GM19395 (cell line): ENCODE results near the gene SH2D1B.

ENCODE experiments used
- ATAC-seq: cut with Tn5 transposase; IDR thresholded peaks from one replicate; pipeline ENCODE4 v1.9.1; 2021; ENCODE audit warnings: mild to moderate bottlenecking, moderate library complexity; ENCODE audit not compliant: unreplicated experiment

Gene SH2D1B

DNA sequence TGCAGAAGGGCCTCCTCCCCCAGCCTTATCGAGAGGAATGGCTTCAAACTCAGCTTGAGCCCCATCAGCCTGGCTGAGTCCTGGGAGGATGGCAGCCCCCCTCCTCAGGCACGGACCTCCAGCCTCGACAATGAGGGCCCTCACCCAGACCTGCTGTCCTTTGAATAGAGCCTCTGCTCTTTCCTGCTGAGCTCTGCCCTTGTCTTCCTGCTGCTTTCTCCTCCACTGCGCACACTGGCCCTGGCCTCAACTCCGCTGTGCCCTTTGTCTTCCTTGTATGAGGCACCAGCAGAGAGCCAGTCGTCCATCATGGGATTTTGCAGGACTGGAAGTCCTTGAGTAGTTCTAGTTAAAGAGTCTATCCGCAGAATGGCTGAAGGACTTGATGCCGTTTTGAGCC lies 28.4 kb downstream of the SH2D1B start:
- ATAC-seq: no peak

DNA sequence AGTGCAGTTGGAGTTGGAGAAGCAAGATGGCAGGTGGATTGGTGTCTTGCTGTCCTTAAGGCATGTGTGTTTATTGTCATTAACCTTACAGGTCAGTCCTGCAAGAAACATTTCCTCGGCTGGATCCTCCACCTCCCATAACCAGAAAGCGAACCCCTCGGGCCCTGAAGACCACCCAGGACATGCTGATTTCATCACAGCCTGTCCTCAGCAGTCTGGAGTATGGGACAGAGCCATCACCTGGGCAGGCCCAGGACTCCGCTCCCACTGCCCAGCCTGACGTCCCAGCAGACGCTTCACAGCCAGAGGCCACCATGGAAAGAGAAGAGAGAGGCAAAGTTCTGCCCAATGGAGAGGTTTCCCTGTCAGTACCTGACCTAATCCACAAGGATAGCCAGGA lies 28.8 kb downstream of the SH2D1B start:
- ATAC-seq: no peak

DNA sequence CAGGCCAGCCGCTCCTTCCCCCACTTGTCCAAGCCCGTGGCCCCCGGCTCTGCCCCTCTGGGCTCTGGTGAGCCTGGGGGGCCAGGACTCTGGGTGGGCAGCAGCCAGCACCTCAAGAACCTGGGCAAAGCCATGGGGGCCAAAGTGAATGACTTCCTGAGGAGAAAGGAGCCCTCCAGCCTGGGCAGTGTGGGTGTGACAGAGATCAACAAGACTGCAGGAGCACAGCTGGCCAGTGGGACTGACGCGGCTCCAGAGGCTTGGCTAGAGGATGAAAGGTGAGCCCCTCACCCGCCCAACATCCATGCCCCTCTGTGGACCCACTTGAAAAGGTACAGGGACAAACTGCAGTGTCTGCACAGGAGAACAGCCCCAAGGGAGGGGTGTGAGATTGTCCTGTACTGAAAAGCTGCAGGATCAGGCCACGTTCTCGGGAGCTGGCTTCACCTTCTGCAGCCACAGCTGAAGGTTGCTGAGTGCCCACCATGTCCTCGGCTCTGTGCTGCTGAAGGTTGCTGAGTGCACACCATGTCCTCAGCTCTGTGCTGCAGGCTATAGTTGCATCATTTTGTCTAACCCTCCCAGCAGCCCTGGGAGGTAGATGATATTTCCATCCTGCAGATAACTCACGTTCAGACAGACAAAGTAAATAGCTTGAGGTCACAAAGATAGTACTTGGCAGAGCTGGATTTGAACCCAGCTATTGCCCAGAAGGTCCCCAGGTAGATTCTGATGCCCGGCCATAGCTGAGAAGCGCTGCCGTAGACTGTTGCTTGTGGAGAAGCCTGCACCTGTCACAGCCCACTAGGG lies 29.8 kb downstream of the SH2D1B start:
- ATAC-seq: no peak

DNA sequence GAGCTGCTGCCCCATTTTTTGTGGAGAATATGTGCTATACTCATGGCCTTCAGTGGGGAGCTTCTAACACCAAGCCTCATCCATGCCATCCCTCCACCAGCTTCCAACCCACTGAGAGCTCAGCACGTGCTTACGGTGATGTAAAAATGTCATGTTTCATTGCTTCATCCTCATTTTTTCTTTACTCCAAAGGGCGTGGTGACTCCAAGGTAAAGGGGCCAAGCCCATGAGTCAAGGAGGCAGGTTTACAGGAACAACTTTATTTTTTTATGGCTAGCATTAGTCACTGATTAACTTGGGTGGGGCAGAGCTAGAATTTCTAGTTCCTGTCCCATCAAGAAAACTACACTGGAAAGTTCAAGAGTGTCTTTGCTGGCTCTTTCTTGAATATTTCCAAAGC lies 30.6 kb downstream of the SH2D1B start, which contains the start of gene C1orf226:
Gene C1orf226 (plus strand): TSS at position 346 of the 400 bp plus-strand sequence. CDS start 174 bp downstream, outside the sequence.
- ATAC-seq: no peak

DNA sequence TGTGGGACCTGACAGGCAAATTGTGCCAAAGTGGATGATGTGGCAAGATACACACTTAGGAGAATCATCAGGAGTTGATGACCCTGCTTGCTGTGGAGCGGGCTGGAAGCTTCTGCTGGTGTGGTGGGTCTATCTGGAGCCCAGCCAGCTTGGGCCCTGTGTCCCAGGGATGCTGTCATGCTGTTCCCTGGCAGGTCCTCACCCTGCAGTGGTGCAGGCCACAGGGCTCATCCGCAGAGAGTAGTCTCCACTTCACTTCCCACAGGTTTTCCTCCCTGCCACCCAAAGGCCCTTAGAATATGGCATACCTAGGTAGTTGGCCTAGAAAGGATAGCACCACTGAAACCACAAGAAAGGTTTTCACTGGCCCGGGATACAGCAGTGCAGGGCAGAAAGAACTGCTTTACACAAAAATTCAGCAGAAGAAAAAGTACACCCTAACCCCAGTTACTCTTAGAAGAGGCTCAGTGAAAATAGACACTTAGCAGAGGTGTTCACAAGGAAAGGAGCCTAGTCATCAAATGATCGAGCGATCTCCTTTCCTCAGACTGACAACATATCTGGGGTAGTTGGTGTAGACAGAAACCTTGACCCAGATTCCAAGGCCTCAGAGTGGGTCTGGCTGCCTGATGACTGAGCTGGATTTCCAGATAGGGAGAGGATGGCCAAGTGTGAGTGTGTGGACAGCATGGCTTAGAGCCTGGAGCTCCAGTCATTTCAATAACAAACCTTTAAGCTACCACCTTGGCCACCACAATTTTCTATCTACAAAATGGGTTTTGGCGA lies 31.7 kb downstream of the SH2D1B start:
- no peak for ATAC-seq

DNA sequence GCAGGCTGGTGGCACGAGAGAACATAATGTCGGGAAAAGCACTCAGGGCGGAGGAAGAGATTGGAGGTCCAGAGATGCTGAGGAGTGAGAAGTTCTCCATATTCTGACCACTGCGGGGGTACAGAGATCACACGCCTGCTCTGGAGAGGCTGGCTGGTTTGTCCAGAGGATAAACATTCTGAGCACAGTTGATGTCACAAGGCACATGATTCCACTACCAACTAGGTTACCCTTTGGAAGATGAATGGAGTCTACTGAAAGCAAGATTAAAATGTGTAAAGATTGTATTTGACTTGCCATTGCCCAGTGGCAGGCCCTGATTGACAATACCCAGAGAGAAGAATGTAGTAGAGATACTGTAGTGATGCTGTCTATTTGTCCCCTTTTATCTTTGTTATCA lies 35.2 kb downstream of the SH2D1B start, which contains the start of gene SPATA46:
Gene SPATA46 (minus strand): TSS at position 164 of the 400 bp plus-strand sequence. CDS start 64 bp downstream, at position 100.
- ATAC-seq: no peak

DNA sequence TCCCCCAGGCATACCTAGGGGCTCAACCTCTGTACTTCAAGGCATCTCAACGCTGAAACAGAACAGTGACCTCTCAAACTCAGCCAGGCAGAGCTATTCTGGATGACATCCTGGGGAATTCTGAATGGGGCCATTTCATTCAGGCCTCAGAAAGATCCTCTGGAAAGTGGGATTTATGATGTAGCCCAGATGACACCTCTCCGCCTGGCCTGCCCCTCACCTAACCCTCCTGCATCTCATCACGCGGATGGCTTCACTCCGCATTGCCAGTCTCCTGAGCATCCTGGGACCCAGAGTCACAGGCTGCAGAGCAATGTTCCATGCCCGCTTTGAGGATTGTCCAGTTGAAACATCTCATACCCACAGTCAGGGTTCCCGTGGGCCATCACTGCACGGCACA lies 36.5 kb downstream of the SH2D1B start:
- no peak for ATAC-seq

DNA sequence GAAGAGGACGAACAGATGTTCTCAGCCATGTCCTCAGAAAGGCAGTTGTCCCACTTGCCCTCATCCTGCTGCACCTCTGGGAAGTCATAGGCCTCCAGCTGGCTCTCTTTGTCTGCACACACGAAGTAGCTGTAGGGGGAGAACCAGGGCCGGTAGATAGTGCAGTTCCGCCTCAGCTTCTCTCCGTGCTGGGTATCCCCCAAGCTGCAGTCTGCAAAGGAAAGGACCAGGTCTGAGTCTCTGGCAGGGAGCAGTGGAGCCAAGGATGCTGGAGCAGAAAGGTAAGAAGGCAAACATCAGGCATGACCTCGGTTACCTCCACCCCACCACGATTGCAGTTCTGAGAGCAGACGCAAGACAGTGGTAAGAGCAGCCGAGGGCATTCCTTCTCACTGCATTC lies 37.5 kb downstream of the SH2D1B start:
- no peak for ATAC-seq

DNA sequence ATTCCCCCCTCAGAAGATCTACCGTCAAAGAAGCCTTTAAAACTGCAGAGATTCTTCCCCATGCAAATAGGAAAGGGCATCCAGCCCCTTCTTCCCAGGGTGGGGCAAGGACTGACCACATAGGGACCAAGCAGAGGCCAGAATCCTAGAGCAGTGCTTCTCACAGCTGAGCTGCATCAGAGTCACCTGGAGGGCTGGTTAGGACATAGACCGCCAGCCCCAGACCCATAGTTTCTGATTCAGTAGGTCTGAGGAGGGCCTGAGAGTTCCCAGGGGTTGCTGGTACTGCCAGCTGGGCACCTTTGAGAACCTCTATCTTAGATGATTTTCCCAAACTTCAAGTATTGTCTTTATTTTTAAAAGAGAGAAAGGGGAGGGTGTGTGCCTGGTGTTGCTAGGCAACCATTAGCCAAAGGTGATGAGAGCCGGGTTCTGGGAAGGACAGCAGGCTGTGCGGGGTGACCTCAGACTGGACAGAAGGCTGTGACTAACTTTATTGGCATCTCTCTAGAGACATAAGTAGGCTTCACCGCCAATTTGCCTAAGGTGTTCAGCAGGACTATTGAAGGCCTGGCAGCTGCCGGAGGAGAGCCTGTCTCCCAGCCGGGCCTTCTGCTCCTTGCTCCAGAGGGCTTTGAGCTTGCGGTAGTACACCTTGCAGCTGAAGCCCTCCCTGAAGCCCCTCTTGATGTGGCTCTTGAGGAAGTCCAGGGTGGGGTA lies 38.2 kb downstream of the SH2D1B start:
- ATAC-seq: no peak

DNA sequence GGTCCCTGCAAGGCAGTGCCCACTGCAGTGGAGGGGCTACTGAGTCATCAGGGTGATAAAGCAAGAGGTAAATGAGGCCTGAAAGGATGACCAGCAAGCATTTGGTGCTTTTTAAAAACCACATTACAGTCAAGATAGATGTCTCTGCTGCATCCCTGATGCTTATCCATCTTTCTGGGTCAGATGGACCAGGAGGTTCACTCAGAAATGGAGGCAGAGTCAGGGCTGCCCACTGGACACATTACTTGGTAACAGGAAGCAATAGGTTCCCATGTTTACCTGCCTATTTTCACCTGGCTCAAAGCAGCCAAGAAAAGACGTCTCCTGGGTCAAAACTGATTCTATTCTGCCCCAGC lies 38.9 kb downstream of the SH2D1B start:
- ATAC-seq: no peak

DNA sequence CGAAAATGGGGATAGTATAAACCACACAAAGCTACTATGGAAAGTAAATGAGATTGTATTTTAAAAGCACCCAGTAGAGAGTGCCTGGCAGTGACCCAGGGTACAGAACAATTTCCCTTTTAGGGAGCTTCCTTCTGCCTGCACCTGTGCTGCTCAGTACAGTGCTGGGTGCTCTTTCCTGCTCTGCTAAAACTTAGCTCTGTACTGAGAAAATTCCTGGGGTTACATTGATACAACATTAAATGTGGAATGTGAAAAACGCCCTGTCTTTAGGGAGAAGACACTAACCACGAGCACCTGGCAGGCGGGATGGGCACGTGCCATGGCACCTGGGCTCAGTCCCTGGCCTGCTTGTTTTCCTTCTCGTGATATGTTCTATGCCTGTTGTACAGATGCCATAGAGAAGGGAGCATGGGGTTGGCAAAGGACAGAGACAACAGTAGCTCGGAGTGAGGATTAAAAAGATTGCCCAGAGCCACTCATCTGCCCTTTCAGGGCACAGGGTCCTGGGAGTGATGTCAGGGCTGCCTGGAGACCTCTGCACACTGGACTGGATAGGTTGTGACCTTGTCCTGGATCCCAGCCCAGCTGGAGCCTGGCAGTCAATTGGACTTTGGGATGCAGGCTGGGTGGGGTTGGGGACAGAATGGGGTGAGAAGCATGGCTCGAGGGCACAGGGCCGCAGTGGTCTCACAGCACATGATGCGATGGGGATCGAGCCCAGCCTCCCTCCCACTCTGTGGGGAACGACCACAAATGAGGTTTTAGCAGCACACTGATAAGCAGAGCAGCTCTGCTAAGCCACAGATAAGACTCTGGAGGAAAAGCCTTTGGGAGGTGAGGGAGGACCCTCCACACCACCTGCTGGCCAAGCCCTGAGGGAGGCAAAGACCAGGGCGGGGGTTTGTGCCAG lies 39.5 kb downstream of the SH2D1B start:
- ATAC-seq: no peak

DNA sequence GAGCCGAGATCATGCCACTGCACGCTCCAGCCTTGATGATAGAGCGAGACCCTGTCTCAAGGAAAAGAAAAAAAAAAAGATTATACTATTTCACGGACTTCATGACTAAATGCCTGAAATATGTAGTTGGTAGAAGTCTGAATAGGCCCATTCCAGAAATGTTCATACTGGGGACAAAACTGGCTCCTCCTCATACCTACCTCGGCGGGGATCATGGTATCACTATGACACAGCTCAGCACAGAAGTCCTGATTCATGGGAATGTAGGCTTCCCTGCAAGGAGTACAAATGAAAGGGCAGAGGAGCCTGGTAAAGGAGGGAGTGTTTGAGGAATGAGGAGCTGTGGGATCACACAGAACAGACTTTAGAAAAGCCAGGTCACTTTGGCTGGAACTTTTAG lies 40.3 kb downstream of the SH2D1B start:
- no peak for ATAC-seq

DNA sequence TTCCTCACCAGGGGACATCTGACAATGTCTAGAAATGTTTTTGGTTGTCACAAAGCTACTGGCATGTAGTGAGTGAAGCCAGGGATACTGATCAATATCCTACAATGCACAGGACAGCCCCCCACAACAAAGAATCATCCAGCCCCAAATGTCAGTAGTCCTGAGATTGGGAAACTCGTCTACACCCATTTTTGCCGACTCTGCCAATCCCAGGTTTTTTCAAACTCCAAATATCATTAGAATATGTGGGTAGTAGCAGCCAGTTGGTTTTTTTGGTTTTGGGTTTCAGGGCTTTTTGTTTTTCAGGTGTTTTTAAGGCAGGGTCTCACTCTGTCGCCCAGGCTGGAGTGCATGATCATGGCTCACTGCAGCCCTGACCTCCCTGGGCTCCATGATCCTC lies 41.2 kb downstream of the SH2D1B start:
- no peak for ATAC-seq

DNA sequence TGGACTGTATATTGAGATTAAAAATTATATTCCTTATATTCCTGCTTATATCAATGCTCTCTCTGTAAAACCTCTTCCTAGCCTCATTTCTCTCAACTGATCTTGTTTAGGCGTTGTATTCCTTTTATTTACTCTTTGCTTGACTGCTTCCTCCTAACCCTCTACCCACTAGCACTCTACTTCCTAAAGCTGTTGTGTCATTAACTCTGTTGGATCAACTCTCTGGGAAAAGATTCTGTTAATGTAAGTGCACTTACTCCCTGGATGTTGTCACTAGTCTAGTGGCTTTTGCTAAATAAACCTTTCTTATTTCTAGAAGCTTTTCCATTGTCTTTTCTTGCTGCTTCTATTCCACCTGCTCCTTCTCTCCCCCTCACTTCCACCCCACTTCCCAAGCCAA lies 41.8 kb downstream of the SH2D1B start:
- ATAC-seq: no peak

DNA sequence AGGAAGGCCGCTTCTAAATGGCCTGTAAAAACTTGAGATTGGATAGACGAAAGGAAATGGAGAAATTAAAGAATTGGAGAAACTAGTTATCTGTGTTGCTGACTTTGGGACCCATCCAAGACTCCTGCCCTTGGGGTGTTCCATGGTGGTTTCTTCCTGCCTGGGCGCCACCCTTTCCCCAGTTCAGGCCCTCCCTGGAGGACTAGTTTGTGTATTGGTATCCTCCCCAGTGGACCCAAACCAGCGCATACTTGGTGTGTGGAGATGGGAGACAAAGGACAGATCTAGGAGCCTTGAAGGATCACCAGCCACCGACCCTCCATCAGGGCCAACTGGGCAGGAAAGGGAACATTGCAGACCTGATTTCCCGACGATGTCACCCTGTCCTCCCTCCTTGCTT lies 42.4 kb downstream of the SH2D1B start:
- no peak for ATAC-seq

DNA sequence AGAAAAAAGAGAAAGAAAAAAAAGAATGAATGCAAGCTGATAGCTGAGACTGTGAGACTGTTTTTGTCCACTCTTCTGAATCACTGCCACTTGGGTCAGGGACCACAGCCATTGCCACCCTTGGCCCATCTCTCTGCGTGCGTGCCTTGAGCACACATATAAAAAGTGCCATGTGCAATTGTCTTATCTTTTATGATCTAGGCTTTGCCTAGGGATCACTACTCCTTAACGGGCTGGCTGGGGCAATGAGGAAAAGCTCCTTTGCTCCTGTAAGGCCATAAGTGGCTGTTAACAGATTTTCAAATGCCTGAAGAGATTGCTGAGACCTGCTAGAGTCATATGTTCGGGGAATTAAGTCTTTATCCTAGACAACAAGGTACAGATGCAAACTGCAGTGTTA lies 43.5 kb downstream of the SH2D1B start:
- no peak for ATAC-seq

DNA sequence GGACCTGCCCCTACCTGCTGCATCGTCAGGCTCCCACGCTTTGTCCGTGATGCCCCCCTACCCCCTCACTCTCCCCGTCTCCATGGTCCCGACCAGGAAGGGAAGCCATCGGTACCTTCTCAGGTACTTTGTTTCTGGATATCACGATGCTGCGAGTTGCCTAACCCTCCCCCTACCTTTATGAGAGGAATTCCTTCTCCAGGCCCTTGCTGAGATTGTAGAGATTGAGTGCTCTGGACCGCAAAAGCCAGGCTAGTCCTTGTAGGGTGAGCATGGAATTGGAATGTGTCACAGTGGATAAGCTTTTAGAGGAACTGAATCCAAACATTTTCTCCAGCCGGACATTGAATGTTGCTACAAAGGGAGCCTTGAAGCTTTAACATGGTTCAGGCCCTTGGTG lies 44.2 kb downstream of the SH2D1B start:
- no peak for ATAC-seq

DNA sequence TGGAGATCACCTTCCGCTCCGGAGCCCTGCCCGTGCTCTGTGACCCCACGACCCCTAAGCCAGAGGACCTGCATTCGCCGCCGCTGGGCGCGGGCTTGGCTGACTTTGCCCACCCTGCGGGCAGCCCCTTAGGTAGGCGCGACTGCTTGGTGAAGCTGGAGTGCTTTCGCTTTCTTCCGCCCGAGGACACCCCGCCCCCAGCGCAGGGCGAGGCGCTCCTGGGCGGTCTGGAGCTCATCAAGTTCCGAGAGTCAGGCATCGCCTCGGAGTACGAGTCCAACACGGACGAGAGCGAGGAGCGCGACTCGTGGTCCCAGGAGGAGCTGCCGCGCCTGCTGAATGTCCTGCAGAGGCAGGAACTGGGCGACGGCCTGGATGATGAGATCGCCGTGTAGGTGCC lies 44.9 kb downstream of the SH2D1B start:
- no peak for ATAC-seq

DNA sequence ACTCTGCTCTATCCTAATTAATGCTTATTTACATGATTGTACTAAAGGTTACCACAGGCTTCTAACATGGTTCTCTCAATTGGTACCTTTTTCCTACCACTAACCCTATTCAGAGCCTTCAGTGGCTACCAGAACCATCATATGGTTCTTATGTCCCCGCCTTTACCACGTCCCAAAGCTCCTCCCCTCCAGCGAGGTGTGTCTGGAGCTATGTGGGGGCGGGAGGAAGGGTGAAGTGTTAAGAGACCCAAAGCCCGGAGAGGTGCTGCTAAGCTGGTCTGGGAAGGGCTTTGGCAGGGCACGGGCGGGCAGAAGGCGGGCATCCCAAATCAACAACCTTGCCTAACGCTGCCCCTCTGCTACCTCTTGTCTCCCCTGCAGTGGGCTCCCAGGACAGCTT lies 45.3 kb downstream of the SH2D1B start:
- ATAC-seq: no peak

DNA sequence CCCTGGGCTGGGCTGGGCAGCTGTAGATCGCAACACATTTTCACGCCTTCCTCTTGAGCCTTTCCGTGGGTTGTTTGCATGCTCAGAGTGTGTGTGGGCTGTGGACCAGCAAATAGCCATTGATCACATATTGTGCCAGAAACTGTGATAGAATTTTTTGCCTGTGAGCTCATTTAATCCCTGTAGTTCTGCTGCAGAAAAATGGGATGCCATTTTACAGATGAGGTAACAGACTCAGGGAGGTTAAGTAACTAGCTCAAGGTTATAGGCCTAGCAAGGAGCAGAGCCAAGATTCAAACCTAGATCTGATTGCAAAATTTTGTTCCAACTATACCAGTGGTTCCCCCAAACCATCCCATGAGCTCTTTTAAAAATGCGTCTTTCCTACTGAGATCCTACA lies 45.8 kb downstream of the SH2D1B start:
- ATAC-seq: no peak
